GM10248 (cell line): ENCODE results near the gene CYB5A.

Experiments
- CTCF ChIA-PET: fragments of 300-600 bp; sonication (Branson Sonifier 250); formaldehyde crosslinking; extraction: SDS; loops from one replicate; lab custom pipeline; 2021; ENCODE audit warnings: antibody characterized with exemption; lab: Yijun Ruan, JAX
- POLR2A ChIA-PET: fragments of 350-650 bp; sonication (Branson Sonifier 250); formaldehyde crosslinking; extraction: SDS; loops from one replicate; lab custom pipeline; 2020; ENCODE audit warnings: antibody characterized with exemption; lab: Yijun Ruan, JAX
- DNase-seq: peaks from one replicate; pipeline ENCODE4 v3.0.0; 2012; ENCODE audit errors: extremely low spot score
- TF ChIP-seq, protein P1 (sequence below): IDR thresholded peaks from 2 replicates; pipeline ENCODE4 v1.5.1; 2012; ENCODE audit warnings: mild to moderate bottlenecking, low read depth; ENCODE audit errors: extremely low read depth, missing control alignments, control extremely low read depth

Gene CYB5A

DNA sequence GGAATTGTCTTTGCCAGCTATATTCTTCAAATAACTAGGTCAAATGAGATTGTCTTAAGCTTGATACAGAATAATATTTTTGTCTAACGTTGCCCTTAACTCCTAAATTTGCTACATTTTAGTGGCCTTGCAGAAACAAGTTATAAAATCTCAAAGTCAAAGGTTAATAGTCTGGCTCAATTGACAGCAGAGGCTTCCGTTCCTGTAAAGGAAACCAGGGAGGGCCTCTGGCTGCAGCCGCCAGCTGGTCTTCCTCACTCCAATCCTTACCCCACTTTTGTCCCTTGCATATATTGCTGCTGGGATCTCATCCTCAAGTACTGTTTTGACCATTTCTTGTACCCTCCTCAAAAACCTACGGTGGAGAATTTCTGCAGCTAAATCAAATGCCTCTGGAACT lies 17.1 kb downstream of the CYB5A start:
- ChIA-PET CTCF (interaction anchor here (0.7 to 1.1 kb wide), 4 partner anchors 10 to 67 kb away, joined by 3 read pairs; no protein-coding TSS in a partner anchor), POLR2A (no interaction called here)
- no peak for DNase-seq
- TF ChIP-seq, protein P1, sequence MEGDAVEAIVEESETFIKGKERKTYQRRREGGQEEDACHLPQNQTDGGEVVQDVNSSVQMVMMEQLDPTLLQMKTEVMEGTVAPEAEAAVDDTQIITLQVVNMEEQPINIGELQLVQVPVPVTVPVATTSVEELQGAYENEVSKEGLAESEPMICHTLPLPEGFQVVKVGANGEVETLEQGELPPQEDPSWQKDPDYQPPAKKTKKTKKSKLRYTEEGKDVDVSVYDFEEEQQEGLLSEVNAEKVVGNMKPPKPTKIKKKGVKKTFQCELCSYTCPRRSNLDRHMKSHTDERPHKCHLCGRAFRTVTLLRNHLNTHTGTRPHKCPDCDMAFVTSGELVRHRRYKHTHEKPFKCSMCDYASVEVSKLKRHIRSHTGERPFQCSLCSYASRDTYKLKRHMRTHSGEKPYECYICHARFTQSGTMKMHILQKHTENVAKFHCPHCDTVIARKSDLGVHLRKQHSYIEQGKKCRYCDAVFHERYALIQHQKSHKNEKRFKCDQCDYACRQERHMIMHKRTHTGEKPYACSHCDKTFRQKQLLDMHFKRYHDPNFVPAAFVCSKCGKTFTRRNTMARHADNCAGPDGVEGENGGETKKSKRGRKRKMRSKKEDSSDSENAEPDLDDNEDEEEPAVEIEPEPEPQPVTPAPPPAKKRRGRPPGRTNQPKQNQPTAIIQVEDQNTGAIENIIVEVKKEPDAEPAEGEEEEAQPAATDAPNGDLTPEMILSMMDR: no peak

DNA sequence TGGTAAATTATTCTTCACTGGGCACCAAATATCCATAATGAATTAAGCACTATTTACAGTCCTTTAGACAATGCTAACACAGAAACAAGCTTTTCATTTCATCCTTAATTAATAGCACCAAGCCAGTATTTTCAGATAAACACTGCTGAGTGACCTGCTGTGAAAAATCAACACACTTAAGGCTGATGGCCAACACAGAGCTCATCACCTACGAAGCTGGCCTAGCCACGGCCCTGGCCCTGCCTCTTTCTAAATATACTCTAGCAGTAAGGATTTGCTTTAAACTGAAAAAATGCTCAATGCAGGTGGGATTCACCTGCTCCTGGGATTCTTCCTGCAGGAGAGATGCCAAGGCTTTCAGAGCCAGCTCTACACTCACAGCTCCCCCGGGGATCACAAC lies 18.4 kb downstream of the CYB5A start:
- DNase-seq: no peak
- TF ChIP-seq, protein P1: no peak
- POLR2A ChIA-PET: no interaction called here
- CTCF ChIA-PET: interaction anchor here (0.6 to 0.9 kb wide), 3 partner anchors 18 to 37 kb away, joined by 3 to 4 read pairs (median 3); no protein-coding TSS in a partner anchor

DNA sequence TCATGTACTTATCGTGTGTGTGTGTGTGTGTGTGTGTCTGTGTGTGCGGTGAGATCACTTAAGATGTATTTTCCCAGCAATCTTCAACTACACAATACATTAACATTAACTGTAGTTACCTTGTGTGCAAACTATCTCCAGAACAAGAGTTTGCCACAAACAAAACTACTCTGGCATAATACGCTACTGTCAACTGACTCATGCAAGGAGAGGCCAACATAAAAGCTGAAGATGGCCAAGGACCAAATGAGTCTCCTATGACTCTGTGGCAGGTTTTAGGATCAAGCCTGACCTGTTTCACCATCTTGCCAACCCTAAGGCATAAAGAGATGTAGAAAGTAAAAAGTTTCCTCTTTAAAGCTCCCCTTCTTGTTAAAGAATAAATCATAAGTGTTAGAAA lies 20.1 kb downstream of the CYB5A start:
- CTCF ChIA-PET: no interaction called here
- TF ChIP-seq, protein P1: no peak
- POLR2A ChIA-PET: no interaction called here

DNA sequence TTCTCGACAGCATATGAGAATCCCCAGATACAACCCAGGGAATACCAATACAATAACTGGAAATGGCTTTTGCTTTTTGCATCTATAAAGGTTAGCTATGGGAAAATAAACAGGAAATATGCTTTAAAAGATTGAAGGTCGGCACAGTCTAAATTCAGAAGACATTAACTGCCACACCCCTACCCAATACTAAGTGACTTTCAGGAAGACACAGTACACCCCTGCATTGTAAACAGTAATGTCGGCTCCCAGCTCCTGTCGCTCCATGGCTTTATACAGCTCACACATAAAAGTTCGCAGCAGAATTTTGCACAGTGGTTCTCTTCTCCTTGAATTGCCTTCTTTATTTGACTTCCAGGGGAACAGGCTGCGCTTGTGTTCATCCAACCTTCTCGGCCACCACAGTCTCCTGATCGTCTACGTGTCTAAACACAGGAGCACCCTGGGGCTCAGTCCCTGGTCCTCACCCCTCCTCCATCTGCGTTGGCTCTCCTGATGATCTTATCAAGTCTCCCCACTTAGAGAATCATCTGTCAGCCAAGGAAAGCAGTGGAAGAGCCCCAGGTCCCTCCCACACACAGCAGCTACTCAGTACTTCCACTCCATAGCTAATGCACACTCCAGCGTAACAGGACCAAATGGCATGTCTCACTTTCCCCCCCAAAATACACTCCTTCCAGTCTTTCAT lies 22.7 kb downstream of the CYB5A start:
- TF ChIP-seq, protein P1: no peak
- CTCF ChIA-PET: interaction anchor here (2.0 kb wide), 1 partner anchor 10 kb away, joined by 7 read pairs; no protein-coding TSS in a partner anchor
- POLR2A ChIA-PET: no interaction called here
- no peak for DNase-seq

More for the DNA sequence above, 20.1 kb downstream of the CYB5A start:
- no peak for DNase-seq

DNA sequence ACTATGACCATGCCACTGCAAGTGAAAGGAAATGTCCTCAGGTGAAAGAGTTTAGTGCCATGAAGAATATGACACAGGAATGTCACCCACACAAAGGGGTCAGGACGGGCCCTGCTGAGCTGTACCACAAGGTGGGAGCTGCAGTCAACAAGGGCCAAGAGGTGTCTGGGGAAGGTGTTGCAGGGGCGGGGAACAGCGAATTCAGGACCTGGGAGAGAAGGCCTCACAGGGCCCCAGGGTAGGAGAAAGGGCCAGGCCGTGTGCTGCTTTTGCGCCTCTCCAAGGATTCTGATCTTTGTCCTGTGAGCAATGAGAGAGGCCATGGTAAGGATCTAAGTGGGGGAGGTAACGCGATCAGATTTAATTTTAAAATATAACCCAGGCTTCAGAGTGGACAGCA lies 23.6 kb downstream of the CYB5A start:
- no peak for DNase-seq
- TF ChIP-seq, protein P1: no peak
- POLR2A ChIA-PET: no interaction called here
- CTCF ChIA-PET: no interaction called here

DNA sequence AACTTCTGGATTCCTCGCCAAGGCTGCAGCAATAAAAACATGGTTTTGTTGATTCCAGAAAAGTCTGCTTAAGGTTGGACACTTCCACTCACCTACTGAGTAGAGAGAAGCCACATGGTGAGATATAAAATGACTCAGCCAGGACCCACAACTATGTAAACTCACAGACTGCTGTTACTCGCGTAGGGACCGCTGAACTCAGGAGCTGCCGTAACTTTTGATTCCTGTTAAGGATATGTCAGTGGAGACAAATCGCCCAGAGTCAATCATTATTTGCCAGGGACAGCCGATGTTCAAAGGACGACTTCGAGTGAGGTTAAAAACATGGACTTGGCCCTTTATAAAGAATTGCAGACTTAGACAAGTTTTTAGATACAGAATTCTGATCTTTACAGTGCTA lies 25.6 kb downstream of the CYB5A start:
- POLR2A ChIA-PET: no interaction called here
- TF ChIP-seq, protein P1: no peak

More for the DNA sequence above, 25.6 kb downstream of the CYB5A start:
- CTCF ChIA-PET: interaction anchor here (1.1 kb wide), 1 partner anchor 8 kb away, joined by 3 read pairs; no protein-coding TSS in a partner anchor
- DNase-seq: no peak
